ENCODE data around the gene MIR17HG. TPM values are rescaled to one million over a fixed set of nuclear protein-coding genes. Genes with fewer than 3 reads are reported as not detected.

Gene MIR17HG
- total RNA-seq, 4 donors from 2014 or later: 2.2 to 12.1 (median 6.4) TPM

- Histone ChIP-seq H3K36me3 (peaks cover 8 to 16% of the 10 kb centered on the region in 2 donors), H3K4me1 (peaks cover 9 to 12% of the 10 kb centered on the region in 2 donors), H3K27me3 (no peaks in the 10 kb centered on the region), H3K4me3 (replicated peaks in 1 of 3) (no peak overlapping the region), H3K27ac (no peak overlapping the region), H3K9me3 (no peaks in the 10 kb centered on the region)
- no peak for TF ChIP-seq POLR2A (IDR thresholded peaks at IDR 0.05)
- no peak for TF ChIP-seq CTCF (IDR thresholded peaks at IDR 0.05)
- intact Hi-C loops (cut with DNase I): no loop called here
- WGBS, 2 donors: 61 to 72% methylated on average over 2 of the region's 2 CpGs
- no peak for DNase-seq
Observed at GRCh38 chr13:91358387-91358782, 10.9 kb downstream of the MIR17HG start.

GRCh38 chr13:91359111-91359510 is 11.6 kb downstream of the MIR17HG start:
- Histone ChIP-seq H3K4me3 (replicated peaks in 1 of 3) (no peak overlapping the region), H3K36me3 (peaks cover 8 to 13% of the 10 kb centered on the region in 2 donors), H3K27ac (no peak overlapping the region), H3K9me3 (no peaks in the 10 kb centered on the region), H3K27me3 (no peaks in the 10 kb centered on the region), H3K4me1 (peaks cover 5% of the 10 kb centered on the region in 2 donors)
- 85 to 88% methylated on average over 4 of the region's 4 CpGs for WGBS, 2 donors
- intact Hi-C loops (cut with DNase I): no loop called here
- DNase-seq: no peak
- TF ChIP-seq POLR2A (IDR thresholded peaks at IDR 0.05) (no peak), CTCF (IDR thresholded peaks at IDR 0.05) (no peak)

- H3K9me3 ChIP-seq: no peaks in the 10 kb centered on the region
- no peak for TF ChIP-seq POLR2A (IDR thresholded peaks at IDR 0.05)
- no peak for TF ChIP-seq CTCF (IDR thresholded peaks at IDR 0.05)
- DNase-seq: no peak
- no peak overlapping the region for H3K27ac ChIP-seq
- 67 to 75% methylated on average over 3 of the region's 3 CpGs for WGBS, 2 donors
- H3K27me3 ChIP-seq: no peaks in the 10 kb centered on the region
- intact Hi-C loops (cut with DNase I): no loop called here
- H3K4me1 ChIP-seq: no peaks in the 10 kb centered on the region
- peaks cover 7 to 8% of the 10 kb centered on the region in 2 donors for H3K36me3 ChIP-seq
- H3K4me3 ChIP-seq (replicated peaks in 1 of 3): no peak overlapping the region
Observed at GRCh38 chr13:91359631-91360030, 12.1 kb downstream of the MIR17HG start.

GRCh38 chr13:91360246-91360751 is 12.8 kb downstream of the MIR17HG start:
- H3K27me3 ChIP-seq: no peaks in the 10 kb centered on the region
- no peak overlapping the region for H3K4me3 ChIP-seq (replicated peaks in 1 of 3)
- intact Hi-C loops (cut with DNase I): no loop called here
- H3K36me3 ChIP-seq: peaks cover under 1 to 5% of the 10 kb centered on the region in 2 donors
- 87 to 94% methylated on average over 4 of the region's 4 CpGs for WGBS, 2 donors
- no peak for TF ChIP-seq POLR2A (IDR thresholded peaks at IDR 0.05)
- no peak for TF ChIP-seq CTCF (IDR thresholded peaks at IDR 0.05)
- no peaks in the 10 kb centered on the region for H3K9me3 ChIP-seq
- H3K4me1 ChIP-seq: no peaks in the 10 kb centered on the region
- DNase-seq: no peak
- no peak overlapping the region for H3K27ac ChIP-seq

GRCh38 chr13:91361755-91362271 is 14.3 kb downstream of the MIR17HG start:
- WGBS, 2 donors: 98 to 100% methylated on average over 1 of the region's 1 CpG
- H3K9me3 ChIP-seq: no peaks in the 10 kb centered on the region
- no peaks in the 10 kb centered on the region for H3K27me3 ChIP-seq
- no peak overlapping the region for H3K4me3 ChIP-seq (replicated peaks in 1 of 3)
- H3K4me1 ChIP-seq: no peaks in the 10 kb centered on the region
- no peak overlapping the region for H3K27ac ChIP-seq
- intact Hi-C loops (cut with DNase I): no loop called here
- DNase-seq: no peak
- TF ChIP-seq POLR2A (IDR thresholded peaks at IDR 0.05) (no peak), CTCF (IDR thresholded peaks at IDR 0.05) (no peak)
- no peaks in the 10 kb centered on the region for H3K36me3 ChIP-seq

Measured in thyroid gland (tissue), 4 donors.